ENCODE measurements around the gene SLC12A8. TPM values are rescaled to one million over a fixed set of nuclear protein-coding genes. Genes with fewer than 3 reads are reported as not detected.
A peak's percentile ranks its signal among the peaks of the same experiment; 100 is the strongest.

SLC12A8 gene
- polyA plus RNA-seq, 1 of the 3 experiments (the other 2 are of a cell fraction): 7.5 TPM

- TF ChIP-seq REST (IDR thresholded peaks at IDR 0.05; ENCODE audit: low read depth, low read length): no peak
- no peak for TF ChIP-seq RXRA (IDR thresholded peaks at IDR 0.05; ENCODE audit: borderline replicate concordance, low read depth)
- no peak for TF ChIP-seq NFIC (IDR thresholded peaks at IDR 0.05; ENCODE audit: borderline replicate concordance)
- no peak for TF ChIP-seq CTCF (IDR thresholded peaks at IDR 0.05)
- peak; percentile 30 for TF ChIP-seq CHD2 (IDR thresholded peaks at IDR 0.05; ENCODE audit: low read length, partially characterized antibody)
- no peak for TF ChIP-seq PBX3 (IDR thresholded peaks at IDR 0.05)
These were observed 88.9 kb downstream of the SLC12A8 start (continued) for GRCh38 chr3:125123451-125124305.

- H3K4me2 ChIP-seq: no peak overlapping the region
- no peak for TF ChIP-seq FOXM1 (IDR thresholded peaks at IDR 0.05; ENCODE audit: low read depth)
- no peak for TF ChIP-seq RXRA (IDR thresholded peaks at IDR 0.05; ENCODE audit: borderline replicate concordance, low read depth)
- TF ChIP-seq NRF1 (IDR thresholded peaks at IDR 0.05; ENCODE audit: low read depth, low read length): no peak
- no peak for TF ChIP-seq TAF1 (IDR thresholded peaks at IDR 0.05; ENCODE audit: borderline replicate concordance, low read depth, low read length)
- TF ChIP-seq NFIC (IDR thresholded peaks at IDR 0.05; ENCODE audit: borderline replicate concordance): no peak
- no peak for TF ChIP-seq EZH2phosphoT487 (IDR thresholded peaks at IDR 0.05; ENCODE audit: borderline replicate concordance, low read depth)
- no peak for TF ChIP-seq FOSL2 (IDR thresholded peaks at IDR 0.05; ENCODE audit: borderline replicate concordance, low read depth)
- TF ChIP-seq ELF1 (IDR thresholded peaks at IDR 0.05): no peak
- no peak for TF ChIP-seq USF1 (IDR thresholded peaks at IDR 0.05; ENCODE audit: borderline replicate concordance, low read depth)
- no peak for TF ChIP-seq RAD21 (IDR thresholded peaks at IDR 0.05; ENCODE audit: low read length)
- TF ChIP-seq IRF3 (IDR thresholded peaks at IDR 0.05; ENCODE audit: low read depth, low read length): no peak
- TF ChIP-seq MEF2A (IDR thresholded peaks at IDR 0.05; ENCODE audit: borderline replicate concordance, low read depth): no peak
- TF ChIP-seq CTCF (IDR thresholded peaks at IDR 0.05): no peak
These were observed 91.1 kb downstream of the SLC12A8 start for GRCh38 chr3:125121246-125122010.

More at GRCh38 chr3:125121246-125122010, 91.1 kb downstream of the SLC12A8 start:
- no peaks in the 10 kb centered on the region for H3K9me2 ChIP-seq
- no peak overlapping the region for H3K9ac ChIP-seq
- no peak overlapping the region for H3K4me3 ChIP-seq (ENCODE audit: low read depth in 2 of 2, low read length in 1 of 2)
- WGBS (ENCODE audit: low lambda C conversion rate): 92% methylated on average over 8 of the region's 8 CpGs
- no peaks in the 10 kb centered on the region for H3K27me3 ChIP-seq (ENCODE audit: insufficient read depth)
- no peaks in the 10 kb centered on the region for H3K9me3 ChIP-seq
- H3K79me2 ChIP-seq (ENCODE audit: insufficient read depth): no peaks in the 10 kb centered on the region
- peaks cover 13 to 49% of the 10 kb centered on the region in 2 experiments for H3K4me1 ChIP-seq (ENCODE audit: control insufficient read depth in 1 of 2, insufficient read depth in 2 of 2, low read depth in 1 of 2, low read length in 1 of 2)
- no peak overlapping the region for H2AFZ ChIP-seq (ENCODE audit: low read depth)
- POLR2A ChIA-PET: no interaction called here
- no peaks in the 10 kb centered on the region for H4K20me1 ChIP-seq (ENCODE audit: insufficient read depth)
- no peaks in the 10 kb centered on the region for H3K36me3 ChIP-seq (replicated peaks in 1 of 2; ENCODE audit: control insufficient read depth in 1 of 2, insufficient read depth in 2 of 2, low read length in 1 of 2)
- CTCF ChIA-PET: interaction anchor here (0.6 to 1.7 kb wide), 4 partner anchors 11 to 333 kb away, joined by 3 to 4 read pairs (median 3); no protein-coding TSS in a partner anchor
- DNase-seq: no peak
- peak overlapping the region in 1 of 2 experiments; percentile 58; a peak in 1 of 4 replicates for H3K27ac ChIP-seq (ENCODE audit: low read depth in 2 of 2, low read length in 1 of 2)
- peaks cover 12% of the 10 kb centered on the region for H3F3A ChIP-seq (replicated peaks; ENCODE audit: insufficient read depth)

All from SK-N-SH (cell line).